K562 (cell line): Measurements from ENCODE around the gene RIPOR1. TPM values are rescaled to one million over a fixed set of nuclear protein-coding genes. Genes with fewer than 3 reads are reported as not detected.

Source experiments
- ATF7 ChIP-seq: fragments of 450-650 bp; IDR thresholded peaks from 2 replicates; pipeline ENCODE4 v1.7.1; 2014; ENCODE audit warnings: mild to moderate bottlenecking, moderate library complexity
- CAMTA2 ChIP-seq: fragments of 250-450 bp; sonication (Bioruptor Pico); conservative IDR thresholded peaks from 2 replicates; pipeline ENCODE4 v1.5.1; 2022
- DACH1 ChIP-seq: fragments of 450-650 bp; IDR thresholded peaks from 2 replicates; pipeline ENCODE4 v1.6.1; 2018; ENCODE audit not compliant: partially characterized antibody
- PHB ChIP-seq: fragments of 250-450 bp; sonication (Bioruptor Pico); IDR thresholded peaks from 2 replicates; pipeline ENCODE4 v1.5.0; 2021
- PURB ChIP-seq: sonication (generic); formaldehyde crosslinking; IDR thresholded peaks from 2 replicates; pipeline ENCODE4 v1.9.0; 2021; ENCODE audit warnings: low read depth, mild to moderate bottlenecking, missing genetic modification reagents
- SIX5 ChIP-seq, 2 experiments: IDR thresholded peaks; 2 replicates each; pipeline ENCODE4 v1.6.1; 2011; ENCODE audit warnings: low read length in 2 of 2, borderline replicate concordance in 1 of 2, low read depth in 1 of 2, mild to moderate bottlenecking in 1 of 2, moderate library complexity in 1 of 2; ENCODE audit not compliant: insufficient read depth in 1 of 2
- SUPT5H ChIP-seq: fragments of 450-650 bp; IDR thresholded peaks from 2 replicates; pipeline ENCODE4 v1.6.1; 2016
- YY1 ChIP-seq, 3 experiments: IDR thresholded peaks; 2 replicates each; pipeline ENCODE4 v1.6.1; 2011; ENCODE audit warnings: low read length in 2 of 3, mild to moderate bottlenecking in 2 of 3, moderate library complexity in 2 of 3, borderline replicate concordance in 1 of 3, control low read depth in 1 of 3, low read depth in 1 of 3; ENCODE audit not compliant: insufficient read depth in 3 of 3, insufficient replicate concordance in 2 of 3, control insufficient read depth in 1 of 3, insufficient read length in 1 of 3; ENCODE audit errors: extremely low read depth in 1 of 3
- ZBTB17 ChIP-seq: fragments of 450-650 bp; formaldehyde crosslinking; IDR thresholded peaks from 2 replicates; pipeline ENCODE4 v1.4.0; 2020; ENCODE audit warnings: mild to moderate bottlenecking
- ZNF133 ChIP-seq: fragments of 250-450 bp; sonication (Bioruptor Pico); IDR thresholded peaks from 2 replicates; pipeline ENCODE4 v1.4.0; 2020; ENCODE audit warnings: mild to moderate bottlenecking
- ZNF583 ChIP-seq: fragments of 250-450 bp; sonication (Bioruptor Pico); IDR thresholded peaks from 2 replicates; pipeline ENCODE4 v1.4.0; 2020
- ZNF785 ChIP-seq: fragments of 250-450 bp; sonication (Bioruptor Pico); IDR thresholded peaks from 2 replicates; pipeline ENCODE4 v1.4.0; 2020; ENCODE audit warnings: mild to moderate bottlenecking
- ZZZ3 ChIP-seq: fragments of 450-650 bp; IDR thresholded peaks from 2 replicates; pipeline ENCODE4 v1.6.1; 2016; ENCODE audit warnings: antibody characterized with exemption, mild to moderate bottlenecking, moderate library complexity
- polyA plus RNA-seq, 8 experiments: library from polyadenylated mRNA; depleted of rRNA in 4 of 8; stranded (reverse) in 5 of 8; unstranded in 3 of 8; fragments of >200 nt; fragmentation: Nextera tagmentation in 2 of 8; fragmentation: Illumina TruSeq in 1 of 8; extraction: Ambion mirVana in 2 of 8; extraction: Trizol in 1 of 8; gene quantifications; 2 replicates each; pipeline versions ENCODE4 v1.2.1 to v1.2.3, GENCODE V29; 2011 to 2014; ENCODE audit warnings: inconsistent platforms in 1 of 8, missing spikeins in 1 of 8
- total RNA-seq, 7 experiments: library from RNA; depleted of rRNA in 6 of 7; stranded (reverse); fragments of >200 nt in 6 of 7; fragmentation: Illumina TruSeq in 2 of 7; extraction: Trizol in 2 of 7; gene quantifications; 2 replicates each; pipeline versions ENCODE4 v1.2.1 to v1.2.3, GENCODE V29; 2011 to 2021; ENCODE audit warnings: low replicate concordance in 1 of 7
- TF ChIP-seq, protein P1 (sequence below): fragments of 450-650 bp; IDR thresholded peaks from 2 replicates; pipeline ENCODE4 v1.6.1; 2016; ENCODE audit warnings: low read depth
- TF ChIP-seq, protein P2 (sequence below): fragments of 250-450 bp; sonication (Bioruptor Pico); IDR thresholded peaks from 2 replicates; pipeline ENCODE4 v1.4.0; 2020; ENCODE audit warnings: mild to moderate bottlenecking, moderate library complexity, borderline replicate concordance
- TF ChIP-seq, protein P3 (sequence below): fragments of 450-650 bp; formaldehyde crosslinking; IDR thresholded peaks from 2 replicates; pipeline ENCODE4 v1.4.0; 2020; ENCODE audit warnings: mild to moderate bottlenecking, moderate library complexity

The RIPOR1 gene
- total and polyA plus RNA-seq, 9 of the 15 experiments (the other 6 are each of a cell fraction or from before 2014, with no cell fraction given): 0.36 to 31.1 (median 3.0) TPM

DNA sequence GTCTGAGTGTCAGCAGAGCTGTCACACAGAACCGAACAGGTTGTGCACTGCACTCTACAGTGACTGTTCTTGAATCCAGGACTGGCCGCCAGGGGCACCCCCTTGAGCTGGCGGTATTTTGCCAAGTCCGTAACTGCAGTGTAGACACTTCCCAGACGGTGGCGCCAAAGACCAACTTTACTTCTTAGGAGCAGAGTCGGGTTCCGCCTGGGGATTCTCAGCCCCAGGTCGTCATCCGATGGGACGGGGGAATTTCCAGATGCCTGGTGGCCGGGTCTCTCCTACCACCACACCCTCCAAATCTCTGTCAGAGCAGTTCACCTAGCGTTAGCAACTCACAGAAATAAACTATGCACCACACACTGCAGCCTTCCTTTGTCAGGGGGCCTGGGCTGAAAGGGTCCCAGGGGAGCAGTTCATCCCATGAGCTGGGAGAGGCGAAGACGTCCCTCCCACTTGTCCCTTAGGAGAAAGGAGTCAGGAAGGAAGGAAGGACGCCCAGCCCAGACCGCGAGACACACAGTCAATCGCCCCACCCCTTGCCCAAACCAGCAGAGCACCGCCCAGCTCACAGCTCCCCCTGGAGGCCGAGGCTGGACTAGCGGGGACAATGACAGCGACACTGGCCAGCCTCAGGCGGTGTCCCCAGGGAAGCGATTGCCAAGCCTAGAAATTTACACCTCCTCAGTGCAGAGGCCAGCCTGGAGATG, 7.4 kb upstream of the RIPOR1 start (continued):
- TF ChIP-seq, protein P1, sequence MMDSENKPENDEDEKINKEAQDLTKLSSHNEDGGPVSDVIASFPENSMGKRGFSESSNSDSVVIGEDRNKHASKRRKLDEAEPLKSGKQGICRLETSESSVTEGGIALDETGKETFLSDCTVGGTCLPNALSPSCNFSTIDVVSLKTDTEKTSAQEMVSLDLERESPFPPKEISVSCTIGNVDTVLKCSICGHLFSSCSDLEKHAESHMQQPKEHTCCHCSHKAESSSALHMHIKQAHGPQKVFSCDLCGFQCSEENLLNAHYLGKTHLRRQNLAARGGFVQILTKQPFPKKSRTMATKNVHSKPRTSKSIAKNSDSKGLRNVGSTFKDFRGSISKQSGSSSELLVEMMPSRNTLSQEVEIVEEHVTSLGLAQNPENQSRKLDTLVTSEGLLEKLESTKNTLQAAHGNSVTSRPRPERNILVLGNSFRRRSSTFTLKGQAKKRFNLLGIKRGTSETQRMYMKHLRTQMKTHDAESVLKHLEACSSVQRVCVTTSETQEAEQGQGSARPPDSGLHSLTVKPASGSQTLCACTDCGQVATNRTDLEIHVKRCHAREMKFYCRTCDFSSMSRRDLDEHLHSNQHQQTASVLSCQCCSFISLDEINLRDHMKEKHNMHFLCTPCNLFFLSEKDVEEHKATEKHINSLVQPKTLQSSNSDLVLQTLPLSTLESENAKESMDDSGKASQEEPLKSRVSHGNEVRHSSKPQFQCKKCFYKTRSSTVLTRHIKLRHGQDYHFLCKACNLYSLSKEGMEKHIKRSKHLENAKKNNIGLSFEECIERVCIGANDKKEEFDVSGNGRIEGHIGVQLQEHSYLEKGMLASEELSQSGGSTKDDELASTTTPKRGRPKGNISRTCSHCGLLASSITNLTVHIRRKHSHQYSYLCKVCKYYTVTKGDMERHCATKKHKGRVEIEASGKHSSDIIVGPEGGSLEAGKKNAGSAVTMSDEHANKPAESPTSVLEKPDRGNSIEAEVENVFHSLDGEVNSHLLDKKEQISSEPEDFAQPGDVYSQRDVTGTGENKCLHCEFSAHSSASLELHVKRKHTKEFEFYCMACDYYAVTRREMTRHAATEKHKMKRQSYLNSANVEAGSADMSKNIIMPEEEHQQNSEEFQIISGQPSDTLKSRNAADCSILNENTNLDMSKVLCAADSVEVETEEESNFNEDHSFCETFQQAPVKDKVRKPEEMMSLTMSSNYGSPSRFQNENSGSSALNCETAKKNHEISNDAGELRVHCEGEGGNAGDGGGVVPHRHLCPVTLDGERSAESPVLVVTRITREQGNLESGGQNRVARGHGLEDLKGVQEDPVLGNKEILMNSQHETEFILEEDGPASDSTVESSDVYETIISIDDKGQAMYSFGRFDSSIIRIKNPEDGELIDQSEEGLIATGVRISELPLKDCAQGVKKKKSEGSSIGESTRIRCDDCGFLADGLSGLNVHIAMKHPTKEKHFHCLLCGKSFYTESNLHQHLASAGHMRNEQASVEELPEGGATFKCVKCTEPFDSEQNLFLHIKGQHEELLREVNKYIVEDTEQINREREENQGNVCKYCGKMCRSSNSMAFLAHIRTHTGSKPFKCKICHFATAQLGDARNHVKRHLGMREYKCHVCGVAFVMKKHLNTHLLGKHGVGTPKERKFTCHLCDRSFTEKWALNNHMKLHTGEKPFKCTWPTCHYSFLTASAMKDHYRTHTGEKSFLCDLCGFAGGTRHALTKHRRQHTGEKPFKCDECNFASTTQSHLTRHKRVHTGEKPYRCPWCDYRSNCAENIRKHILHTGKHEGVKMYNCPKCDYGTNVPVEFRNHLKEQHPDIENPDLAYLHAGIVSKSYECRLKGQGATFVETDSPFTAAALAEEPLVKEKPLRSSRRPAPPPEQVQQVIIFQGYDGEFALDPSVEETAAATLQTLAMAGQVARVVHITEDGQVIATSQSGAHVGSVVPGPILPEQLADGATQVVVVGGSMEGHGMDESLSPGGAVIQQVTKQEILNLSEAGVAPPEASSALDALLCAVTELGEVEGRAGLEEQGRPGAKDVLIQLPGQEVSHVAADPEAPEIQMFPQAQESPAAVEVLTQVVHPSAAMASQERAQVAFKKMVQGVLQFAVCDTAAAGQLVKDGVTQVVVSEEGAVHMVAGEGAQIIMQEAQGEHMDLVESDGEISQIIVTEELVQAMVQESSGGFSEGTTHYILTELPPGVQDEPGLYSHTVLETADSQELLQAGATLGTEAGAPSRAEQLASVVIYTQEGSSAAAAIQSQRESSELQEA: no peak
- TF ChIP-seq ZZZ3 (no peak), CAMTA2 (CRISPR knock-in tag) (no peak), PURB (CRISPR knock-in tag) (no peak), ZBTB17 (CRISPR knock-in tag) (no peak), PHB (CRISPR knock-in tag) (no peak), ATF7 (peak; percentile 80), DACH1 (no peak), YY1 (IDR thresholded peaks at IDR 0.05; ENCODE audit: borderline replicate concordance in 1 of 3, control insufficient read depth in 1 of 3, extremely low read depth in 1 of 3, insufficient read depth in 3 of 3, insufficient read length in 1 of 3, insufficient replicate concordance in 2 of 3, low read depth in 1 of 3, low read length in 2 of 3) (peak in 2 of 3 experiments; percentile 42 to 54), ZNF785 (no peak), SIX5 (IDR thresholded peaks at IDR 0.05; ENCODE audit: borderline replicate concordance in 1 of 2, insufficient read depth in 1 of 2, low read depth in 1 of 2, low read length in 2 of 2) (no peak), ZNF583 (CRISPR knock-in tag) (no peak), ZNF133 (CRISPR knock-in tag) (no peak), SUPT5H (no peak)
- TF ChIP-seq, protein P2, sequence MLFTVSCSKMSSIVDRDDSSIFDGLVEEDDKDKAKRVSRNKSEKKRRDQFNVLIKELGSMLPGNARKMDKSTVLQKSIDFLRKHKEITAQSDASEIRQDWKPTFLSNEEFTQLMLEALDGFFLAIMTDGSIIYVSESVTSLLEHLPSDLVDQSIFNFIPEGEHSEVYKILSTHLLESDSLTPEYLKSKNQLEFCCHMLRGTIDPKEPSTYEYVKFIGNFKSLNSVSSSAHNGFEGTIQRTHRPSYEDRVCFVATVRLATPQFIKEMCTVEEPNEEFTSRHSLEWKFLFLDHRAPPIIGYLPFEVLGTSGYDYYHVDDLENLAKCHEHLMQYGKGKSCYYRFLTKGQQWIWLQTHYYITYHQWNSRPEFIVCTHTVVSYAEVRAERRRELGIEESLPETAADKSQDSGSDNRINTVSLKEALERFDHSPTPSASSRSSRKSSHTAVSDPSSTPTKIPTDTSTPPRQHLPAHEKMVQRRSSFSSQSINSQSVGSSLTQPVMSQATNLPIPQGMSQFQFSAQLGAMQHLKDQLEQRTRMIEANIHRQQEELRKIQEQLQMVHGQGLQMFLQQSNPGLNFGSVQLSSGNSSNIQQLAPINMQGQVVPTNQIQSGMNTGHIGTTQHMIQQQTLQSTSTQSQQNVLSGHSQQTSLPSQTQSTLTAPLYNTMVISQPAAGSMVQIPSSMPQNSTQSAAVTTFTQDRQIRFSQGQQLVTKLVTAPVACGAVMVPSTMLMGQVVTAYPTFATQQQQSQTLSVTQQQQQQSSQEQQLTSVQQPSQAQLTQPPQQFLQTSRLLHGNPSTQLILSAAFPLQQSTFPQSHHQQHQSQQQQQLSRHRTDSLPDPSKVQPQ (CRISPR knock-in tag): no peak
- TF ChIP-seq, protein P3, sequence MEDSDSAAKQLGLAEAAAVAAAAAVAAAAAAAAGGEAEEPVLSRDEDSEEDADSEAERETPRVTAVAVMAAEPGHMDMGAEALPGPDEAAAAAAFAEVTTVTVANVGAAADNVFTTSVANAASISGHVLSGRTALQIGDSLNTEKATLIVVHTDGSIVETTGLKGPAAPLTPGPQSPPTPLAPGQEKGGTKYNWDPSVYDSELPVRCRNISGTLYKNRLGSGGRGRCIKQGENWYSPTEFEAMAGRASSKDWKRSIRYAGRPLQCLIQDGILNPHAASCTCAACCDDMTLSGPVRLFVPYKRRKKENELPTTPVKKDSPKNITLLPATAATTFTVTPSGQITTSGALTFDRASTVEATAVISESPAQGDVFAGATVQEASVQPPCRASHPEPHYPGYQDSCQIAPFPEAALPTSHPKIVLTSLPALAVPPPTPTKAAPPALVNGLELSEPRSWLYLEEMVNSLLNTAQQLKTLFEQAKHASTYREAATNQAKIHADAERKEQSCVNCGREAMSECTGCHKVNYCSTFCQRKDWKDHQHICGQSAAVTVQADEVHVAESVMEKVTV (CRISPR knock-in tag): peak; percentile 91
